ENCODE data around the gene NOSTRIN.
"Not testable (repeated sequence)": the region's sequence is repeated elsewhere in the genome, so short reads cannot be mapped to it uniquely, and the experiment has no call there.

The NOSTRIN gene

DNA sequence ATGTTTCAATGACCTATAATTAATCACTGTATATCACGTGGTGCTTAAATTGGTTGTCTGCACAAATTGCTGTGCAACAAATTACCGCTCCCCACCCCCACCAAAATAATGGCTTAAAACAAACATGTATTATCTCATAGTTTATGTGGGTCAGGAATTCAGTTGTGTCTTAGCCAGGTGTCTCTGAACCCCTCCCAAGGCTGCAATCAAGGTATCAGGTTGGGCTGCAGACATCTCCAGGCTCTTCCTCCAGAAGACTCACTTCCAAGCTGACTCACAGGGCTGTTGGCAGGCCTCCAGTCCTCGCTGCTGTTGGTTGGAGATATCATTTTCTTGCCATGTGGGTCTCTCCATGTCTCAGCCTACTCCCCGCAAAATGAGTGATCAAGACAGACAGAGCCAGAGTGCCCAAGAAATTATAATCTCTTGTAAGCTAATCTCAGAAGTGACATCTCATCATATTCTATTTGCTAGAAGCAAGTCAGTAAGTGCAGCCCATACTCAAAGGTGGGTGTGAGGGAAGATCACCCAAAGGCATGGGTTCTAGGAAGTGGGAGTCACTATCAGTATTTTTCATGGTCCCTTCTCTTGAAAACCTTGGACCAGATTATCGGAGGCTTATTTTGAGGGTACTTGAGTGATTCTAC lies 49.4 kb downstream of the NOSTRIN start:
- H3K4me3 ChIP-seq (ENCODE audit: low read depth, low read length) = no peak overlapping the region
- ChIA-PET CTCF (no interaction called here), POLR2A (no interaction called here)
- peak; percentile 26 for DNase-seq (ENCODE audit: low read depth, low spot score)
- TF ChIP-seq, protein P1, sequence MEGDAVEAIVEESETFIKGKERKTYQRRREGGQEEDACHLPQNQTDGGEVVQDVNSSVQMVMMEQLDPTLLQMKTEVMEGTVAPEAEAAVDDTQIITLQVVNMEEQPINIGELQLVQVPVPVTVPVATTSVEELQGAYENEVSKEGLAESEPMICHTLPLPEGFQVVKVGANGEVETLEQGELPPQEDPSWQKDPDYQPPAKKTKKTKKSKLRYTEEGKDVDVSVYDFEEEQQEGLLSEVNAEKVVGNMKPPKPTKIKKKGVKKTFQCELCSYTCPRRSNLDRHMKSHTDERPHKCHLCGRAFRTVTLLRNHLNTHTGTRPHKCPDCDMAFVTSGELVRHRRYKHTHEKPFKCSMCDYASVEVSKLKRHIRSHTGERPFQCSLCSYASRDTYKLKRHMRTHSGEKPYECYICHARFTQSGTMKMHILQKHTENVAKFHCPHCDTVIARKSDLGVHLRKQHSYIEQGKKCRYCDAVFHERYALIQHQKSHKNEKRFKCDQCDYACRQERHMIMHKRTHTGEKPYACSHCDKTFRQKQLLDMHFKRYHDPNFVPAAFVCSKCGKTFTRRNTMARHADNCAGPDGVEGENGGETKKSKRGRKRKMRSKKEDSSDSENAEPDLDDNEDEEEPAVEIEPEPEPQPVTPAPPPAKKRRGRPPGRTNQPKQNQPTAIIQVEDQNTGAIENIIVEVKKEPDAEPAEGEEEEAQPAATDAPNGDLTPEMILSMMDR (IDR thresholded peaks at IDR 0.05; ENCODE audit: insufficient read depth, low read length, missing control alignments) = no peak

DNA sequence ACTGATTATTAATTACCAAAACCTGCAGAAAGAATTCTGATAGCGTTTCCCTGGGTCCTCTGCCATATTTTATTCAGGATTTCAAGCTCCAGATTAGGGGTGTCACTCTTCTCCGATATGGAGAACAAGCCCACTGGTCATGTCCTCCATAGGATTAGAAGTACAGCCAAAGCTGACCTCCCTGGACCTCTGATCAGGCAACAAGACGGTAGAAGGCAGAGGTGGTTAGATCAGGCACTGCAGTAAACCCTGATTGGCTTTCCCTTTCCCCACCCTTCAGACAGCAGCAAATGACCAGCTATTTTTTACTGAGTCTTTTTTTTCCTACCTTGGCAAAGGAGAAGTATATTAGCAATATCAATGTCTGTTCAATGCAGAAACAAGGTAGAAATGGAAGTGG lies 50.0 kb downstream of the NOSTRIN start:
- ChIA-PET CTCF (no interaction called here), POLR2A (no interaction called here)
- DNase-seq (ENCODE audit: low read depth, low spot score) = no peak
- TF ChIP-seq, protein P1 (IDR thresholded peaks at IDR 0.05; ENCODE audit: insufficient read depth, low read length, missing control alignments) = no peak
- no peak overlapping the region for H3K4me3 ChIP-seq (ENCODE audit: low read depth, low read length)

DNA sequence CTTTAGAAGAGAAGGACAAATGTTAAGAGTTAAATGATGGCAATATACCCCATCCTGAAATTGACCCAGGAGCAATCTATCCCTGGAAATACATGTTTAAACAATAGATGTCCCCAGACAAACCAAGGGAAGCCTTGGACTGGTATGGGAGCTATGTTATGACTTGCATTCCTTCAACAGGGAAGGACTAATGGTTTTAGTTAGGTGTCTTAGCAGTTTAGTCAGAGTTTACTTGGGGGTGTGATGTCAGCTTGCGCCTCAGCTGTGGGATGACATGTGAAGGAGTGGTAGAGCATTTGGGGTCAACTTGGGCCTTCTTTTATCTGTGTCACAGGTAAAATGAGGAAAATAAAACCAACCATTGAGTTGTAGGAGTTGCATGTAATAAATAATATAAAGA lies 51.0 kb downstream of the NOSTRIN start:
- no peak overlapping the region for H3K4me3 ChIP-seq (ENCODE audit: low read depth, low read length)
- CTCF ChIA-PET = no interaction called here
- POLR2A ChIA-PET = no interaction called here
- TF ChIP-seq, protein P1 (IDR thresholded peaks at IDR 0.05; ENCODE audit: insufficient read depth, low read length, missing control alignments) = no peak
- peak; percentile 4 for DNase-seq (ENCODE audit: low read depth, low spot score)

DNA sequence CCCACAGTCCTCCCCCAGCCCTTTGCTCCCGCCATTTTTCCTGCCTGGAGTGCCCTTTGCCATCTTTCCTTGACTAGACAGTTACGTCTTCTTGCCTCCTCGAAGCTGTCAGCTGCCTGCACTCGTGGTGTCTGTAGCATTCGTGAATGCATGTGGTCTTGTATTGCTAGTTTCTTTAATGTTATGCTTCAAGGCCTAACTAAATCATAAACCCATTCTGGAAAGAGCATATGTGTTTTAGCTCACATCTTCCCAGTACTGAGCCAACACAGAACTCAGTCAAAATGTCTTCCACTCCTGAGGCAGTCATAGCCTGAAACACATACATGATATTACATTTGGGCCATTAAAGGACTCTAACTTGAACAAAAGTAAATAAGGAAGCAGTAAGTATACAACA lies 52.2 kb downstream of the NOSTRIN start:
- POLR2A ChIA-PET = no interaction called here
- DNase-seq (ENCODE audit: low read depth, low spot score) = no peak
- H3K4me3 ChIP-seq (ENCODE audit: low read depth, low read length) = no peak overlapping the region
- TF ChIP-seq, protein P1 (IDR thresholded peaks at IDR 0.05; ENCODE audit: insufficient read depth, low read length, missing control alignments) = no peak
- CTCF ChIA-PET = no interaction called here

DNA sequence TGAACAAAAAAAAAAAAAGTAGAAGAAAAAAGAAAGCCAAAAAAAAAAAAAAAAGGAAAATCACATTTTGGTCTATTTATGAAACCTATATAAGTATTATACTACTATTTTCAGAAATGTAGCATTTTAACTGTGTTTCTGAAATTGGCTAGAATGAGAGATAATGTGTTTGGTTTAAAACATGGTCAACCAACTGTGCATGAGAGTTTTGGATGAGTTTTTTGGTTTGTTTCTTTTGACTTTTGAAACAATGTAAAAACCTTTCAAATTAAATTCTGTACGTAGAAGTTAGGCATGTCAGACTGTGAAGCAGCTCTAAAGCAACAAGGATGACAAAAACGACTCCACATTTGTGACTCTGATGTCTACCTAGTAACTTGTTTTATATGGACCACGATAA lies 53.2 kb downstream of the NOSTRIN start:
- POLR2A ChIA-PET = no interaction called here
- CTCF ChIA-PET = no interaction called here

DNA sequence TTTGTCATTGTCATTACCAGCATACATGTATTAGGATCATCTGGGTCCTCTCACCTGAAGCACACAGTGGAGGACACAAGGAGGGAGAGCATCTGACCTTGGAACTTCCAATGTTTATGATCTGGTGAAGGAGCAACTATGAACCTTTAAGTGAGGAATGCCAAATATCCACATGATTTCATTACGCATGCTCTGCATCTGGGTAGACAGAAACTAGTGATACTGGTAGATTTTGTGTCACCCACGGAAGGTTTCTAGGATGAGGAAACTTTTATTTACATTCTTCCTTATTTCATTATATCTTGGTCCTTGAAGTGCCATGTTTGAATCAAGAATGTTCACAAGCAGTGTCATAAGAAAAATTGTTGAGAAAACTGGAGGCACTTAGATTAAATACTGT lies 55.7 kb downstream of the NOSTRIN start:
- ChIA-PET CTCF (no interaction called here), POLR2A (no interaction called here)
- no peak overlapping the region for H3K4me3 ChIP-seq (ENCODE audit: low read depth, low read length)
- TF ChIP-seq, protein P1 (IDR thresholded peaks at IDR 0.05; ENCODE audit: insufficient read depth, low read length, missing control alignments) = no peak
- DNase-seq (ENCODE audit: low read depth, low spot score) = no peak

More for the DNA sequence above, 53.2 kb downstream of the NOSTRIN start:
- DNase-seq (ENCODE audit: low read depth, low spot score) = no peak
- TF ChIP-seq, protein P1 (IDR thresholded peaks at IDR 0.05; ENCODE audit: insufficient read depth, low read length, missing control alignments) = no peak
- no peak overlapping the region for H3K4me3 ChIP-seq (ENCODE audit: low read depth, low read length)

DNA sequence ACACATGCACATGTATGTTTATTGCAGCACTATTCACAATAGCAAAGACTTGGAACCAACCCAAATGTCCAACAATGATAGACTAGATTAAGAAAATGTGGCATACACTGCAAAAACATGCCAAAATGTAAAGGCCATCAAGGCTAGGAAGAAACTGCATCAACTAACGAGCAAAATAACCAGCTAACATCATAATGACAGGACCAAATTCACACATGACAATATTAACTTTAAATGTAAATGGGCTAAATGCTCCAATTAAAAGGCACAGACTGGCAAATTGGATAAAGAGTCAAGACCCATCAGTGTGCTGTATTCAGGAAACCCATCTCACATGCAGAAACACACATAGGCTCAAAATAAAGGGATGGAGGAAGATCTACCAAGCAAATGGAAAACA lies 64.7 kb downstream of the NOSTRIN start:
- DNase-seq (ENCODE audit: low read depth, low spot score); CTCF ChIA-PET; POLR2A ChIA-PET; H3K4me3 ChIP-seq (ENCODE audit: low read depth, low read length): not testable (repeated sequence)

DNA sequence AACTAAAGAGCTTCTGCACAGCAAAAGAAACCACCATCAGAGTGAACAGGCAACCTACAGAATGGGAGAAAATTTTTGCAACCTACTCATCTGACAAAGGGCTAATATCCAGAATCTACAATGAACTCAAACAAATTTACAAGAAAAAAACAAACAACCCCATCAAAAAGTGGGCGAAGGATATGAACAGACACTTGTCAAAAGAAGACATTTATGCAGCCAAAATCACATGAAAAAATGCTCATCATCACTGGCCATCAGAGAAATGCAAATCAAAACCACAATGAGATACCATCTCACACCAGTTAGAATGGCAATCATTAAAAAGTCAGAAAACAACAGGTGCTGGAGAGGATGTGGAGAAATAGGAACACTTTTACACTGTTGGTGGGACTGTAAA lies 67.9 kb downstream of the NOSTRIN start:
- CTCF ChIA-PET; DNase-seq (ENCODE audit: low read depth, low spot score); POLR2A ChIA-PET; H3K4me3 ChIP-seq (ENCODE audit: low read depth, low read length): not testable (repeated sequence)

DNA sequence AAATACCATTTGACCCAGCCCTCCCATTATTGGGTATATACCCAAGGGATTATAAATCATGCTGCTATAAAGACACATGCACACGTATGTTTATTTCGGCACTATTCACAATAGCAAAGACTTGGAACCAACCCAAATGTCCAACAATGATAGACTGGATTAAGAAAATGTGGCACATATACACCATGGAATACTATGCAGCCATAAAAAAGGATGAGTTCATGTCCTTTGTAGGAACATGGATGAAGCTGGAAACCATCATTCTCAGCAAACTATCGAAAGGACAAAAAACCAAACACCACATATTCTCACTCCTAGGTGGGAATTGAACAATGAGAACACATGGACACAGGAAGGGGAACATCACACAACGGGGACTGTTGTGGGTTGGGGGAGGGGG lies 68.4 kb downstream of the NOSTRIN start:
- CTCF ChIA-PET; POLR2A ChIA-PET; H3K4me3 ChIP-seq (ENCODE audit: low read depth, low read length); DNase-seq (ENCODE audit: low read depth, low spot score): not testable (repeated sequence)
